ENCODE data around the gene KCTD15. TPM values are rescaled to one million over a fixed set of nuclear protein-coding genes. Genes with fewer than 3 reads are reported as not detected.

Gene KCTD15
- total and polyA plus RNA-seq, 2 of the 4 experiments (the other 2 are of a cell fraction): 16.3 to 19.6 TPM

DNA sequence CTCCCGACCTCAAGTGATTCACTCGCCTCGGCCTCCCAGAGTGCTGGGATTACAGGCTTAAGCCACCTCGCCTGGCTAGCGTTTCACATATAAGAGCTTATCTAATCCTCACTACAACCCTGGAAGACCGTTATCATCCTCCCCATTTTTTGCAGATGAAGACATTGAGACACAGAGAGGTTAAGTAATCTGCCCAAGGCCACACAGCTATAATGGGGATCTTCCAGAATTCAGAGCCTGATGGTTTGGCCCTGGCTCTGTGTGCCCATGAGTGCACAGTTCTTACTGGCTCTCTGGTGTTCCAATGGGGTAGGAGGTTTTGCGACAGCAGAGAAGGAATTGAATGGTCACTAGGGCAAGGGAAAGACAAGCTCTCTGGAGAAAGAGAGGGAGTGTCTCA is 16.8 kb upstream of the KCTD15 start:
- no peak overlapping the region for H2BK15ac ChIP-seq (ENCODE audit: low read depth, low read length)
- no peak overlapping the region for H2BK20ac ChIP-seq (ENCODE audit: low read depth, low read length)
- no peak overlapping the region for H4K91ac ChIP-seq (ENCODE audit: insufficient read depth, low read depth, low read length)
- H3K14ac ChIP-seq (replicated peaks; ENCODE audit: low read depth, low read length): no peak overlapping the region
- H3K18ac ChIP-seq (ENCODE audit: low read depth, low read length): no peak overlapping the region
- TF ChIP-seq SMC3 (IDR thresholded peaks at IDR 0.05; ENCODE audit: low read depth, low read length) (no peak), MAFK (IDR thresholded peaks at IDR 0.05; ENCODE audit: low read depth, low read length) (no peak)
- no peak overlapping the region for H3K4me2 ChIP-seq (ENCODE audit: low read depth, low read length)
- H3K23ac ChIP-seq (ENCODE audit: low read depth, low read length): no peak overlapping the region
- ATAC-seq (ENCODE audit: low read depth) (no peak), DNase-seq (no peak)
- ChIA-PET CTCF (interaction anchor here (0.6 to 3.2 kb wide), 2 partner anchors 218 to 366 kb away, joined by 3 to 36 read pairs; no protein-coding TSS in a partner anchor), POLR2A (ENCODE audit: unreplicated experiment) (no interaction called here)
- dilution Hi-C loops (cut with HindIII; ENCODE audit: low sequenced_read_pairs, unreplicated experiment) (no loop called here), intact Hi-C loops (cut with micrococcal nuclease) (loop anchor here (10.0 kb wide), 1 partner anchor 655 kb away; no protein-coding TSS in a partner anchor), in situ Hi-C loops (cut with MboI; ENCODE audit: low sequenced_read_pairs) (loop anchor here (5.0 to 25.0 kb wide), 3 partner anchors 222 to 557 kb away; no protein-coding TSS in a partner anchor)
- H3K56ac ChIP-seq (ENCODE audit: extremely low read depth, insufficient read depth, low read length): no peak overlapping the region
- 90% methylated on average over 4 of the region's 7 CpGs; no CpG with 5 or more reads in 1 of the 2 experiments for WGBS, 2 experiments (ENCODE audit: extremely low coverage in 2 of 2, insufficient read length in 1 of 2)
- no peak overlapping the region for H2BK120ac ChIP-seq (ENCODE audit: low read depth, low read length)
- peaks cover 14% of the 10 kb centered on the region for H3K9me1 ChIP-seq (ENCODE audit: insufficient read depth, low read length)
- H3K27me3 ChIP-seq (ENCODE audit: control insufficient read depth, insufficient read depth, low read length): peaks cover 16% of the 10 kb centered on the region; the same call in 1 of the 2 replicates
- H3K36me3 ChIP-seq (ENCODE audit: control insufficient read depth, insufficient read depth, low read length): no peaks in the 10 kb centered on the region
- no peak overlapping the region for H3K4ac ChIP-seq (ENCODE audit: low read depth, low read length)
- no peak overlapping the region for H2AK5ac ChIP-seq (ENCODE audit: low read depth, low read length)
- H4K20me1 ChIP-seq (ENCODE audit: insufficient read depth, low read length): no peaks in the 10 kb centered on the region
- no peak overlapping the region for H3K4me3 ChIP-seq (ENCODE audit: insufficient read depth, low read depth, low read length)
- H2AK9ac ChIP-seq (replicated peaks; ENCODE audit: low read depth, low read length, poor library complexity): no peak overlapping the region
- no peak overlapping the region for H4K8ac ChIP-seq (ENCODE audit: low read depth in 2 of 2, low read length in 2 of 2)
- no peak overlapping the region for H4K5ac ChIP-seq (ENCODE audit: low read depth, low read length)
- H3K79me1 ChIP-seq (ENCODE audit: low read depth in 1 of 2, low read length in 2 of 2): no peaks in the 10 kb centered on the region
- H3K9ac ChIP-seq (ENCODE audit: low read depth, low read length): no peak overlapping the region
- no peak overlapping the region for H2BK5ac ChIP-seq (ENCODE audit: low read depth, low read length, poor library complexity, severe bottlenecking)
- BruUV-seq (replicated peaks): no TSS peak
- no peak overlapping the region for H2AFZ ChIP-seq (replicated peaks; ENCODE audit: low read length, poor library complexity)
- no peaks in the 10 kb centered on the region for H3K9me3 ChIP-seq (ENCODE audit: control insufficient read depth, insufficient read depth, low read length)
- H3K27ac ChIP-seq (ENCODE audit: insufficient read depth, low read length): no peak overlapping the region
- no peaks in the 10 kb centered on the region for H3K4me1 ChIP-seq (ENCODE audit: control insufficient read depth, insufficient read depth, low read length)

All from IMR-90 (cell line).